ENCODE measurements around the gene HCRTR1. TPM values are rescaled to one million over a fixed set of nuclear protein-coding genes. Genes with fewer than 3 reads are reported as not detected.

HCRTR1 gene
- total and polyA plus RNA-seq, 2 of the 8 experiments (the other 6 are each of a cell fraction or from before 2014, with no cell fraction given) = 0.35 to 0.39 TPM

DNA sequence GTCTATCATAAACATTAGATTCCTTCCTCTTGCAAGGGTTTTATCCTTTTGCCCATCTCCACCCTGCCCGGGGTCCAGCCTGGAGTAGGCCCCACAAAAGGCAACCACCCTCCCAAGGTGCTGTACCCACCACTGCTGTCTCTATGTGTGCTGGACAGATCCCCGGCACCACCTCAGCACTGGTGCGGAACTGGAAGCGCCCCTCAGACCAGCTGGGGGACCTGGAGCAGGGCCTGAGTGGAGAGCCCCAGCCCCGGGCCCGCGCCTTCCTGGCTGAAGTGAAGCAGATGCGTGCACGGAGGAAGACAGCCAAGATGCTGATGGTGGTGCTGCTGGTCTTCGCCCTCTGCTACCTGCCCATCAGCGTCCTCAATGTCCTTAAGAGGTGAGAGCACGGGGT is 5.9 kb downstream of the HCRTR1 start:
- Histone ChIP-seq H4K5ac (ENCODE audit: insufficient read length, low read depth, low read length) (no peak overlapping the region), H3K18ac (ENCODE audit: extremely low read depth, low read length) (no peak overlapping the region), H2BK120ac (replicated peaks; ENCODE audit: low read depth, low read length) (no peak overlapping the region), H2BK5ac (ENCODE audit: low read depth, low read length) (no peak overlapping the region), H3K4ac (replicated peaks; ENCODE audit: insufficient read length, low read depth, low read length) (no peak overlapping the region), H4K8ac (ENCODE audit: extremely low read depth, insufficient read depth, low read length) (no peak overlapping the region), H4K20me1 (replicated peaks in 1 of 2; ENCODE audit: control insufficient read depth in 1 of 2, insufficient read depth in 2 of 2, low read length in 2 of 2) (no peaks in the 10 kb centered on the region), H3K79me2 (ENCODE audit: control insufficient read depth in 1 of 2, insufficient read depth in 2 of 2, low read length in 2 of 2) (no peaks in the 10 kb centered on the region), H3K4me1 (replicated peaks in 1 of 4; ENCODE audit: control insufficient read depth in 3 of 4, insufficient read depth in 4 of 4, low read length in 3 of 4) (peaks cover 0 to 4% (median 1%) of the 10 kb centered on the region in 4 experiments; a peak in 3 of 7 replicates), H3K14ac (ENCODE audit: insufficient read length) (no peak overlapping the region), H2BK15ac (ENCODE audit: low read length) (no peak overlapping the region), H2AK5ac (ENCODE audit: low read depth, low read length) (no peak overlapping the region), H3K79me1 (ENCODE audit: low read depth, low read length) (no peaks in the 10 kb centered on the region), H3K23ac (ENCODE audit: insufficient read length) (no peak overlapping the region), H3K56ac (replicated peaks; ENCODE audit: insufficient read length, low read depth, low read length) (no peak overlapping the region), H2AFZ (ENCODE audit: low read length) (no peak overlapping the region), H3K9me3 (ENCODE audit: insufficient read depth in 2 of 2, low read depth in 1 of 2, low read length in 1 of 2) (no peaks in the 10 kb centered on the region), H3K23me2 (ENCODE audit: low read depth, low read length) (no peaks in the 10 kb centered on the region), H3K4me3 (ENCODE audit: extremely low read depth in 1 of 4, insufficient read depth in 2 of 4, low read depth in 3 of 4, low read length in 4 of 4) (no peak overlapping the region), H3K4me2 (ENCODE audit: insufficient read depth in 1 of 2, low read depth in 2 of 2, low read length in 2 of 2) (no peak overlapping the region), H2BK20ac (ENCODE audit: low read length) (no peak overlapping the region), H4K91ac (replicated peaks; ENCODE audit: insufficient read length, low read length) (no peak overlapping the region), H2BK12ac (ENCODE audit: low read depth, low read length) (no peak overlapping the region), H3K27ac (ENCODE audit: low read depth, low read length) (no peak overlapping the region), H3K27me3 (replicated peaks in 1 of 4; ENCODE audit: control insufficient read depth in 3 of 4, extremely low read depth in 1 of 4, insufficient read depth in 3 of 4, low read length in 3 of 4) (peaks cover 0 to 3% (median 0%) of the 10 kb centered on the region in 4 experiments; a peak in 1 of 7 replicates), H3K36me3 (ENCODE audit: control insufficient read depth in 2 of 4, insufficient read depth in 4 of 4, low read length in 3 of 4) (peaks cover 0 to 2% (median under 1%) of the 10 kb centered on the region in 4 experiments; a peak in 2 of 8 replicates), H3K9ac (replicated peaks in 1 of 4; ENCODE audit: extremely low read depth in 1 of 4, low read depth in 3 of 4, low read length in 3 of 4) (no peak overlapping the region)
- TF ChIP-seq EP300 (IDR thresholded peaks at IDR 0.05; ENCODE audit: borderline replicate concordance in 1 of 2, low read depth in 2 of 2, low read length in 2 of 2) (no peak), HDAC2 (IDR thresholded peaks at IDR 0.05; ENCODE audit: borderline replicate concordance in 1 of 2, low read depth in 2 of 2, low read length in 2 of 2) (no peak), ASH2L (IDR thresholded peaks at IDR 0.05; ENCODE audit: low read length) (no peak), SIX5 (IDR thresholded peaks at IDR 0.05; ENCODE audit: low read depth, low read length) (no peak)
- TF ChIP-seq, protein P1, sequence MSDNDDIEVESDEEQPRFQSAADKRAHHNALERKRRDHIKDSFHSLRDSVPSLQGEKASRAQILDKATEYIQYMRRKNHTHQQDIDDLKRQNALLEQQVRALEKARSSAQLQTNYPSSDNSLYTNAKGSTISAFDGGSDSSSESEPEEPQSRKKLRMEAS (IDR thresholded peaks at IDR 0.05) = no peak
- POLR2A ChIA-PET (ENCODE audit: partially characterized antibody) = interaction anchor here (0.8 to 1.5 kb wide), 2 partner anchors 8 to 12 kb away, joined by 3 read pairs; no protein-coding TSS in a partner anchor
- WGBS, 2 experiments (ENCODE audit: extremely low coverage in 1 of 2, insufficient coverage in 1 of 2, insufficient read length in 1 of 2, insufficient replicate concordance in 2 of 2, low coverage in 1 of 2, low lambda C conversion rate in 2 of 2, missing lambda C conversion rate in 1 of 2) = 93% methylated on average over 12 of the region's 12 CpGs; no CpG with 5 or more reads in 1 of the 2 experiments
- CTCF ChIA-PET (ENCODE audit: partially characterized antibody) = interaction anchor here (0.6 to 5.2 kb wide), 5 partner anchors 8 to 226 kb away, joined by 3 to 40 read pairs (median 3); no protein-coding TSS in a partner anchor
- no peak for FAIRE-seq
- no peak for DNase-seq (ENCODE audit: low read depth in 1 of 2, low spot score in 2 of 2)
